Epithelial cell of esophagus (primary cell): ENCODE data around the gene TNNI3K.

Source experiments
- DNase-seq: peaks from one replicate; pipeline ENCODE4 v3.0.0; 2010; ENCODE audit warnings: low read depth
- H3K4me3 ChIP-seq: 2 replicates; pipeline ENCODE4 v1.5.1; 2011; ENCODE audit warnings: mild to moderate bottlenecking, low read length, control low read depth
- CTCF ChIP-seq: IDR thresholded peaks from 2 replicates; pipeline ENCODE4 v1.5.1; 2011; ENCODE audit warnings: low read depth, mild to moderate bottlenecking, low read length, control low read depth, inconsistent platforms; ENCODE audit not compliant: insufficient read depth; ENCODE audit errors: missing control alignments

Gene TNNI3K

GRCh38 chr1:74402873-74403272 is 167.7 kb downstream of the TNNI3K start:
- H3K4me3 ChIP-seq = no peak overlapping the region
- no peak for TF ChIP-seq CTCF
- DNase-seq = no peak

GRCh38 chr1:74403606-74404005 is 168.4 kb downstream of the TNNI3K start:
- H3K4me3 ChIP-seq = no peak overlapping the region
- TF ChIP-seq CTCF = no peak
- no peak for DNase-seq

GRCh38 chr1:74406759-74407158 is 171.6 kb downstream of the TNNI3K start:
- TF ChIP-seq CTCF = no peak

GRCh38 chr1:74407902-74408301 is 172.7 kb downstream of the TNNI3K start:
- no peak for TF ChIP-seq CTCF
- no peak overlapping the region for H3K4me3 ChIP-seq
- no peak for DNase-seq

More at GRCh38 chr1:74406759-74407158, 171.6 kb downstream of the TNNI3K start:
- no peak for DNase-seq
- no peak overlapping the region for H3K4me3 ChIP-seq

GRCh38 chr1:74412244-74412643 is 177.1 kb downstream of the TNNI3K start:
- DNase-seq = no peak
- no peak overlapping the region for H3K4me3 ChIP-seq
- TF ChIP-seq CTCF = no peak

- no peak for DNase-seq
- H3K4me3 ChIP-seq = no peak overlapping the region
- TF ChIP-seq CTCF = no peak
Observed at GRCh38 chr1:74415935-74416334, 180.7 kb downstream of the TNNI3K start.

- no peak for TF ChIP-seq CTCF
- DNase-seq = no peak
- H3K4me3 ChIP-seq = no peak overlapping the region
Observed at GRCh38 chr1:74419611-74420010, 184.4 kb downstream of the TNNI3K start.
